CD4-positive, alpha-beta T cell (primary cell): ENCODE results near the gene XPO6. TPM values are rescaled to one million over a fixed set of nuclear protein-coding genes. Genes with fewer than 3 reads are reported as not detected.
A peak's percentile ranks its signal among the peaks of the same experiment; 100 is the strongest.

Experiments
- ATAC-seq: fragments of 200-7000 bp; cut with Tn5 transposase; one replicate; pipeline ENCODE4 v1.10.0; 2022; ENCODE audit warnings: mild to moderate bottlenecking; ENCODE audit not compliant: poor library complexity
- CTCF ChIA-PET: fragments of 350-600 bp; sonication (Branson Sonifier 250); formaldehyde crosslinking; loops from one replicate; lab custom pipeline; 2021; ENCODE audit warnings: antibody characterized with exemption, inconsistent platforms; lab: Charles Lee
- POLR2A ChIA-PET: fragments of 350-600 bp; sonication (Branson Sonifier 250); formaldehyde crosslinking; loops from one replicate; lab custom pipeline; 2021; ENCODE audit warnings: antibody characterized with exemption, inconsistent platforms; lab: Charles Lee
- DNase-seq, 14 experiments: peaks; one replicate each; pipeline ENCODE4 v3.0.0-alpha.2; 2013 to 2020; ENCODE audit warnings: mixed read lengths in 2 of 14
- H3K27ac ChIP-seq, 2 donors: one replicate each; pipeline versions ENCODE4 v1.5.1 to v1.7.0; 2013; ENCODE audit warnings: low read length in 2 of 2, low read depth in 1 of 2, mild to moderate bottlenecking in 1 of 2
- H3K27me3 ChIP-seq, 2 experiments: 1 replicate in 1 of 2; 2 replicates in 1 of 2; pipeline versions ENCODE4 v1.6.1 to v1.7.0; 2013; ENCODE audit warnings: low read length in 2 of 2, control low read depth in 1 of 2, mild to moderate bottlenecking in 1 of 2, moderate library complexity in 1 of 2; ENCODE audit not compliant: insufficient read depth in 2 of 2, control insufficient read depth in 1 of 2
- H3K36me3 ChIP-seq: one replicate; pipeline ENCODE4 v1.6.1; 2013; ENCODE audit warnings: low read length, control low read depth; ENCODE audit not compliant: insufficient read depth
- H3K4me1 ChIP-seq: one replicate; pipeline ENCODE4 v1.6.1; 2013; ENCODE audit warnings: low read length, control low read depth; ENCODE audit not compliant: insufficient read depth
- H3K4me3 ChIP-seq: one replicate; pipeline ENCODE4 v1.5.1; 2013; ENCODE audit warnings: mild to moderate bottlenecking, low read length, moderate library complexity
- H3K9me3 ChIP-seq, 2 experiments: 1 replicate in 1 of 2; 2 replicates in 1 of 2; pipeline versions ENCODE4 v1.6.1 to v1.7.0; 2013; ENCODE audit warnings: low read length in 2 of 2, mild to moderate bottlenecking in 2 of 2, control low read depth in 1 of 2, moderate library complexity in 1 of 2; ENCODE audit not compliant: control insufficient read depth in 1 of 2, insufficient read depth in 1 of 2
- H3K27ac Mint-ChIP-seq: one replicate; pipeline ENCODE4 v1.8.0; 2020; ENCODE audit warnings: mixed read lengths
- H3K27me3 Mint-ChIP-seq: one replicate; pipeline ENCODE4 v1.8.0; 2021; ENCODE audit warnings: mixed read lengths
- H3K36me3 Mint-ChIP-seq: one replicate; pipeline ENCODE4 v1.8.0; 2021; ENCODE audit warnings: low read depth, mixed read lengths
- H3K4me1 Mint-ChIP-seq: one replicate; pipeline ENCODE4 v1.8.0; 2021; ENCODE audit warnings: low read depth, mixed read lengths
- H3K4me3 Mint-ChIP-seq: one replicate; pipeline ENCODE4 v1.8.0; 2020; ENCODE audit warnings: mild to moderate bottlenecking, mixed read lengths
- H3K9me3 Mint-ChIP-seq: one replicate; pipeline ENCODE4 v1.8.0; 2020; ENCODE audit warnings: mixed read lengths
- intact Hi-C, 2 experiments: fragments of 100-400 bp; cut with DNase I in 1 of 2; cut with micrococcal nuclease in 1 of 2; formaldehyde crosslinking; loops; one replicate each; pipeline versions ENCODE4 v1.15.1 to v1.9.0; 2023 to 2025; cut with DNase I, micrococcal nuclease
- total RNA-seq, 174 experiments: library from RNA in 2 of 174; stranded (reverse) in 2 of 174; gene quantifications; one replicate each; pipeline ENCODE4 v1.2.3 and lab custom pipeline; 2021 to 2026
- TF ChIP-seq, protein P1 (sequence below): fragments of 200-600 bp; IDR thresholded peaks from one replicate; pipeline ENCODE4 v1.8.0; 2022; ENCODE audit warnings: antibody characterized with exemption, mild to moderate bottlenecking

Gene XPO6
- total RNA-seq, 2 experiments from 2014 or later = 378 to 390 TPM

DNA sequence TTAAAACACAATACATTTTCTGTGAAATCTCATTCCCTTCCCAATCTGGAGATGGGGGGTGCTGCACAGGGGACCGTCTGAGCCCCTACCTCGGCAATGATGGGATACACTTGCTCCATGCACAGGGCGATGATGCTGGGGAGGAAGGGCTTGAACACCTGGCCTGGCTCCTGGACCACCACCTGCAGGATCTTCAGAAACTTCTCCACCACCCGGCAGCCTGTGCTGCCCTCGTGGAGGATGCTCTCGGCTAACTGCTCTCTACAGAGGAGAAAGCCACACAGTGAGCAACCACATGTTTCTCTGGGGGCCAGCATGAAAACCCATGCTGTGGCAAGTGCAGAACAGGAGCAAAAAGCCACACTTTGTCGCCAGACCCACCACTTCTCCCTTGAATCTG is 105.8 kb downstream of the XPO6 start:
- Histone ChIP-seq H3K27ac (no peak overlapping the region), H3K36me3 (peaks cover 99% of the 10 kb centered on the region), H3K9me3 (no peaks in the 10 kb centered on the region), H3K4me3 (no peak overlapping the region), H3K27me3 (no peaks in the 10 kb centered on the region), H3K4me1 (peaks cover 4% of the 10 kb centered on the region)
- ChIA-PET CTCF (no interaction called here), POLR2A (no interaction called here)
- H3K36me3 Mint-ChIP-seq = peaks cover 99% of the 10 kb centered on the region
- H3K4me3 Mint-ChIP-seq = no peak overlapping the region
- DNase-seq (no peak), ATAC-seq (no peak)
- peak overlapping the region; percentile 47 for H3K27ac Mint-ChIP-seq
- H3K9me3 Mint-ChIP-seq = no peaks in the 10 kb centered on the region
- intact Hi-C loops = no loop called here
- no peaks in the 10 kb centered on the region for H3K27me3 Mint-ChIP-seq
- H3K4me1 Mint-ChIP-seq = peaks cover 17% of the 10 kb centered on the region
- TF ChIP-seq, protein P1, sequence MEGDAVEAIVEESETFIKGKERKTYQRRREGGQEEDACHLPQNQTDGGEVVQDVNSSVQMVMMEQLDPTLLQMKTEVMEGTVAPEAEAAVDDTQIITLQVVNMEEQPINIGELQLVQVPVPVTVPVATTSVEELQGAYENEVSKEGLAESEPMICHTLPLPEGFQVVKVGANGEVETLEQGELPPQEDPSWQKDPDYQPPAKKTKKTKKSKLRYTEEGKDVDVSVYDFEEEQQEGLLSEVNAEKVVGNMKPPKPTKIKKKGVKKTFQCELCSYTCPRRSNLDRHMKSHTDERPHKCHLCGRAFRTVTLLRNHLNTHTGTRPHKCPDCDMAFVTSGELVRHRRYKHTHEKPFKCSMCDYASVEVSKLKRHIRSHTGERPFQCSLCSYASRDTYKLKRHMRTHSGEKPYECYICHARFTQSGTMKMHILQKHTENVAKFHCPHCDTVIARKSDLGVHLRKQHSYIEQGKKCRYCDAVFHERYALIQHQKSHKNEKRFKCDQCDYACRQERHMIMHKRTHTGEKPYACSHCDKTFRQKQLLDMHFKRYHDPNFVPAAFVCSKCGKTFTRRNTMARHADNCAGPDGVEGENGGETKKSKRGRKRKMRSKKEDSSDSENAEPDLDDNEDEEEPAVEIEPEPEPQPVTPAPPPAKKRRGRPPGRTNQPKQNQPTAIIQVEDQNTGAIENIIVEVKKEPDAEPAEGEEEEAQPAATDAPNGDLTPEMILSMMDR = no peak

DNA sequence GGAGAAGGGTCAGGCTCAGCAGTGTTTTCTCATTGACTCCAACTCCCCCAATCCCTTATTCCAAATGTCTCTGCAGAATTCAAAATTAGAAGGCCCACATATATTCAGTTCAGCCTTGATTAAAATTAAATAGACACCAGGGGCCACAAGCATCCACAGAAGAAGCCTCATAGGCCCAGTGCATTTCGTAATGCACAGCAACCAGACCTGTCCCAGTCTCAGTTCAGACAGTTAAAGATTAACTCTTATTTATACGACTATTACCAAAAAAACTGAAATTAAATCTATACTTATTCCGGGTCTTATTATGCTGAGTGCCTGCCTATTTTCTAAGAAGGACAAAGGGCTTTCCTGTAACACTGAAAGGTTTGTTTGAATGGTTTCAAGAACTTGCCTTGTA is 106.5 kb downstream of the XPO6 start:
- no peaks in the 10 kb centered on the region for H3K9me3 ChIP-seq
- no peaks in the 10 kb centered on the region for H3K27me3 Mint-ChIP-seq
- H3K4me1 Mint-ChIP-seq = peaks cover 12% of the 10 kb centered on the region
- peaks cover 3% of the 10 kb centered on the region for H3K4me1 ChIP-seq
- ATAC-seq = no peak
- no peak overlapping the region for H3K27ac ChIP-seq
- H3K4me3 Mint-ChIP-seq = no peak overlapping the region
- TF ChIP-seq, protein P1 = no peak
- no peak for DNase-seq
- H3K36me3 Mint-ChIP-seq = peaks cover 99% of the 10 kb centered on the region
- H3K36me3 ChIP-seq = peaks cover 99% of the 10 kb centered on the region
- no peak overlapping the region for H3K4me3 ChIP-seq
- H3K27ac Mint-ChIP-seq = no peak overlapping the region
- ChIA-PET CTCF (no interaction called here), POLR2A (no interaction called here)
- no peaks in the 10 kb centered on the region for H3K27me3 ChIP-seq
- intact Hi-C loops = no loop called here
- no peaks in the 10 kb centered on the region for H3K9me3 Mint-ChIP-seq

DNA sequence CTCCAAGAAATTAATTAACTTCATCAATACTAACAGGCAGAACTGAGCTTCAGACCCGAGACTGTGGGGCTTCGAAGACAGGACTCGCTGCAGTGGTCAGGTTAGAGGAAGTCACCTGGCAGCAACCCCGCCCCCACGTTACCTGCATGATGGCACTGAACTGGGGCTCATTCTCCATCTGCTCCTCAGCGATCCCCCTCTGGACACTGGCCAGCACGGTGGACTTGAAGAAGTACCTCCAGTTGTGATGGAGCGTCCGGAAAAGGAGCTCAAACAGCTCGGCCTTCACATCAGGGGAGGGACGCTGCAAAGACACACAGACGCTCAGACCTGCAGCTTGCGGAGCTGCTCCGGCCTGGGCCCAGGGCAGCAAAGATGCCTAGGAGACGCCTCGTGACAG is 107.4 kb downstream of the XPO6 start:
- no peak overlapping the region for H3K4me3 Mint-ChIP-seq
- peaks cover 3% of the 10 kb centered on the region for H3K4me1 Mint-ChIP-seq
- H3K4me1 ChIP-seq = no peaks in the 10 kb centered on the region
- H3K27ac ChIP-seq = no peak overlapping the region
- CTCF ChIA-PET = no interaction called here
- H3K27me3 Mint-ChIP-seq = no peaks in the 10 kb centered on the region
- H3K27ac Mint-ChIP-seq = no peak overlapping the region
- no peaks in the 10 kb centered on the region for H3K27me3 ChIP-seq
- peaks cover 98% of the 10 kb centered on the region for H3K36me3 ChIP-seq
- no peak overlapping the region for H3K4me3 ChIP-seq
- no peaks in the 10 kb centered on the region for H3K9me3 ChIP-seq
- no peaks in the 10 kb centered on the region for H3K9me3 Mint-ChIP-seq
- peaks cover 99% of the 10 kb centered on the region for H3K36me3 Mint-ChIP-seq
- TF ChIP-seq, protein P1 = no peak
- POLR2A ChIA-PET = no interaction called here
- intact Hi-C loops = no loop called here
- no peak for DNase-seq
- ATAC-seq = no peak
